NCI-H460 (cell line): ENCODE measurements around the gene SUMO2. TPM values are rescaled to one million over a fixed set of nuclear protein-coding genes. Genes with fewer than 3 reads are reported as not detected.
A peak's percentile ranks its signal among the peaks of the same experiment; 100 is the strongest.
"Not testable (repeated sequence)": the region's sequence is repeated elsewhere in the genome, so short reads cannot be mapped to it uniquely, and the experiment has no call there.

Experiments used
- DNase-seq: peaks from one replicate; pipeline ENCODE4 v3.0.0-alpha.2; 2016; ENCODE audit warnings: low read depth; ENCODE audit errors: extremely low read depth
- small RNA-seq, 2 experiments: library from RNA; depleted of rRNA; stranded (forward); fragments of <200 nt; gene quantifications; one replicate each; pipeline ENCODE3, GENCODE V24; 2014
- total RNA-seq: library from RNA; depleted of rRNA; stranded (reverse); fragments of >200 nt; shearing (Covaris generic); gene quantifications from 2 replicates; pipeline ENCODE4 v1.2.3, GENCODE V29; 2014; rRNA removed

SUMO2 gene
- total RNA-seq, 1 experiment from 2014 or later, result 142 TPM

DNA sequence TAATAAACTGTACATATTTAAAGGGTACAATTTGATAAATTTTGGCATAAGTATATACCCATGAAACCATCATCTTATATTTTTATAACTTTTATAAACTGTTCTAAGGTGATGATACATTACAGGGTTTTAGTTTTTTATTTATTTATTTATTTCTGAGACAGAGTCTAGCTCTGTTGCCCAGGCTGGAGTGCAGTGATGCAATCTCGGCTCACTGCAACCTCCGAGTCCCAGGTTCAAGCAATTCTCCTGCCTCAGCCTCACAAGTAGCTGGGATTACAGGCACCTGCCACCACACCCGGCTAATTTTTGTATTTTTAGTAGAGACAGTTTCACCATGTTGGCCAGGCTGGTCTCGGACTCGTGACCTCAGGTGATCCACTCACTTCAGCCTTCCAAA, 54.8 kb downstream of the SUMO2 start:
- not testable (repeated sequence) for DNase-seq

DNA sequence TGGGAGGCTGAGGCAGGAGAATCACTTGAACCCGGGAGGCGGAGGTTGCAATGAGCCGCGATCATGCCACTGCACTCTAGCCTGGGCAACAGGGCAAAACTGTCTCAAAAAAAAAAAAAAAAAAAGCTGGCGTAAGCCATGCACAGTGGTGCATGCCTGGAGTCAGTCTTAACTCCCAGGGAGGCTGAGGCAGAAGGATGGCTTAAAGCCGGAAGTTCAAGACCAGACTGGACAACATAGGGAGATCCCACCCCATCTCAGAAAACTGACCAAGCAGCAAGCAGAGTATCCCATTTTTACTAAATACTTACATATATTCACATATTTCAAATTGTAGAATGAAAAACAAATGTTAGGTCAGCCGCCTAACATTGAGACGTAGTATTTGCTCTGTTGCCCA, 55.8 kb downstream of the SUMO2 start:
- DNase-seq, result no peak

DNA sequence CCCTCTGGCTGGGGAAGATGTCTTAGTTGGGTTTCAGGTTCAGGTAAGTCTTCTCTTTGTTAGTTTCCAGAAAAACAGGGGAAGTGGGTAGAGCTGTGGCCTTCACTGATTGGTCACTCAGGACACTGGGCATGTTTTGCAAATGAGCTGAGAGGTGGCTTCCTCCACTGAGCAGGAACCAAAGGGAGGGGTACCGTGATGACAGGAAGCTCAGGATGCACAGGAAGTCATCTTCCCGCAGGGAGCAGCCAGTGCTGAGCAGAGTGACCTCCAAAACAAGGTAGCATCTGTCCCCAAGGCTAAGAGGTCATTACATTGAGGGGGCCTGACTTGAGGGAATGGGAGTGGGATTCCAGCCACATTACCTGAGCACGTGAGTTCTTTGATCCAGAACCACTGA, 56.8 kb downstream of the SUMO2 start:
- no peak for DNase-seq

DNA sequence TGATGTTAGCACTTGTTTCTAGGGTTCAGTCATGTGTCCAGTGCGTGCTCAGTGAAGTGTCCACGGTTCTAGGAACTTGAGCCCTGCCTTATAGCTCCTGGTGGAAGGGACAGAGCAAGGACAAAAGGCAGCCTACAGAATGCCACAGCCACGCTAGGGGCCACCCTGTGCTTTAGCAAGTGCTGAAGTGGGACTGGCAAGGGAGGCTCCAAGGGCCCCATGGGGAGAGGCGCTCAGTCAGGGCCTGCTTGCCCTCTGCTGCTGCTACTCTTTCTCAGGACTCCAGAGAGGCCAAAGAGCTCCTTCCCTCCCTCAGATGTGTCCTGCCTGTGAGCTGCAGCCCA, 58.0 kb downstream of the SUMO2 start:
- DNase-seq, result no peak

DNA sequence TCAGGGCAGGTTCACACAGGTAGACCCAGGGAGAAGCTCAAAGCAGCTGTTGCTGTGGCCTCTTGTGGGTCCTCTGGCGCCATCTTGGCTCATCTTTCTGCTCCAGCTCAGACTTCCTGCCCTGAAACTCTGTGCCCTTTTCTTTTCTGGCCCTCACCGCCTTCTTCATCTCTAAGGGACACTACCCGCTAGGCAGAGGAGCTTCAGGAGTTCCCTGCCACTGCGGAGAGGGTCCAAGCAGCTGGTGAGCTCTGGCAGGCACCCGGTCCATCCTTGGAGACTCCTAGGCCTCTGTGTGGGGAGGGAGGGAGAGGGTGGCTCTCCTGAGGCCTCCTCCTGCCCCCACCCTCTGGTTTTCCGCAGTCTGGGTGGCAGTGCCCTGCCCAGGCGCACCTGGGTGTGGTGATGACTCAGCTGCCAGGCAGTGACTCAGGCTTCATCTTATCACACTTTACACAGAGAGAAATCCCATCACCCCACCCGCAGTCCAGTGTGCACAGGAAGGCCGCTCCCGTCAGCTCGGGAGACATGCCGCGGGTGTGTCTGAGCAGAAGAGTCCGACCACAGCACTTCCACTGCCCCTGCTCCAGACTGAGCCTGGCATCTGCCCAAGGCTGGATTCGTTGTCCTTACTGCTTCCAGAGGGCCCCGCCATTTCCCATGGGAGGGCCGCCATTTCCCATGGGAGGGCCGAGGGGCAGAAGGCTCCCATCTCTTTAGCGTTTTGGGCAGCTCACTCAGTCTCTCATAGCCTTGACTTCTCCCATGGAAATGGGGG, 58.5 kb downstream of the SUMO2 start:
- DNase-seq, result peak; percentile 99

DNA sequence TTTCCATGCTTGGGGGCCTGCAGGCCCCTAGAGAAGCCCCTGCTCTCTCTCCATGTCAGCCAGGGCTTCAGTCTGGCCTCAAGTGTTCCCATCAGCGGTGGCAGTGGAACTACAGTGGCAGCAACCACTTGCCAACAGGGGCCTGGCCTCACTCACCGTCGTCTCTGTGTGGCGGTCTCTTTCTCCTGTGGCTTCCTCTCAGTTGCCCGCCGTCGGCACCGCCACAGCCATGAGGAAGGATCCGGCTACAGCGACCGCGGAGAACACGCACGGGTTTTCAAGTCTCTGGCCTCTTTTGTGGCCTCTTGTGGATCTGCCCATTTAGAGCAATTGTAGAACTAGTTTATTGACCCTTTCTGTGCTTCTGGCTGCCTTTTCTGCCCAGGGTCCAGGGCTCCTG, 64.5 kb downstream of the SUMO2 start:
- no peak for DNase-seq

DNA sequence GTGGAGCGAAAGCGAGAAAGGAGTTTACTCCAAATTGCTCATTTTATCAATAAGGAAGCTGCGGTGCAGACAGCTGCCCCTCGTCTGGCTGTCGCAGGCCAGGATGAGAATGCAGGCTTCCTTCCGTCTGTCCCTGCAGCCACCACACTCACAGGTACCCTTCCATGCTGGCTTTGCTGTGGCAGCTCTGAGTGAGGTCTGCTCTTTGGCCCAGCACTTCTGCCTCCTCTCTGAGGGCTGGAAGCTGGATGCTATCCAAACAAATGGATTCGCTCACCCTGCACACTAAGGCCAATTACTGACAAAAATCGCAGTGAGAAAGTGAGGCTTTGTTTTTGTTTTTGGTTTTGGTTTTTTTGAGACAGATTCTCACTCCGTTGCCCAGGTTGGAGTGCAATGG, 66.0 kb downstream of the SUMO2 start:
- DNase-seq, result no peak

Small RNA genes lying within 50 kb of the gene (small RNA-seq; reads per million reads assigned to genes)
- 0 reads per million in 2 experiments for gene RF00019

Other genes with a start within 250 kb of the SUMO2 start
- gene OTOP3, start 247.1 kb downstream of the SUMO2 start, total RNA-seq, result not detected in 2 replicates
- 5.0 and 8.2 TPM in 2 replicates for gene HID1, start 210.2 kb downstream of the SUMO2 start, total RNA-seq
- gene CDR2L, start 195.3 kb downstream of the SUMO2 start, total RNA-seq, result 15.6 and 18.0 TPM in 2 replicates
- gene MRPL58, start 170.3 kb downstream of the SUMO2 start, total RNA-seq, result 87.5 and 91.5 TPM in 2 replicates
- 272 and 301 TPM in 2 replicates for gene ATP5PD, start 136.0 kb downstream of the SUMO2 start, total RNA-seq
- 22.9 and 28.0 TPM in 2 replicates for gene KCTD2, start 135.7 kb downstream of the SUMO2 start, total RNA-seq
- 19.8 and 20.0 TPM in 2 replicates for gene SLC16A5, start 95.0 kb downstream of the SUMO2 start, total RNA-seq
- 9.1 and 14.3 TPM in 2 replicates for gene ARMC7, start 73.0 kb downstream of the SUMO2 start, total RNA-seq
- gene NT5C, start 51.2 kb downstream of the SUMO2 start, total RNA-seq, result 107 and 114 TPM in 2 replicates
- gene JPT1, start 28.4 kb downstream of the SUMO2 start, total RNA-seq, result 454 and 510 TPM in 2 replicates
- gene NUP85, start 22.7 kb upstream of the SUMO2 start, total RNA-seq, result 46.6 and 51.0 TPM in 2 replicates
- 11.9 and 16.8 TPM in 2 replicates for gene GGA3, start 78.6 kb upstream of the SUMO2 start, total RNA-seq
- 82.2 and 89.4 TPM in 2 replicates for gene MRPS7, start 78.9 kb upstream of the SUMO2 start, total RNA-seq
- gene MIF4GD, start 88.3 kb upstream of the SUMO2 start, total RNA-seq, result 33.9 and 37.9 TPM in 2 replicates
- gene SLC25A19, start 106.5 kb upstream of the SUMO2 start, total RNA-seq, result 18.5 and 20.0 TPM in 2 replicates
- 92.0 and 95.9 TPM in 2 replicates for gene GRB2, start 222.7 kb upstream of the SUMO2 start, total RNA-seq